SKM-1 (cell line): ENCODE data around the gene LPP.

Source experiments
- DNase-seq: peaks from one replicate; lab custom pipeline; 2025; ENCODE audit not compliant: unreplicated experiment; lab: John Stamatoyannopoulos, UW

The LPP gene

DNA sequence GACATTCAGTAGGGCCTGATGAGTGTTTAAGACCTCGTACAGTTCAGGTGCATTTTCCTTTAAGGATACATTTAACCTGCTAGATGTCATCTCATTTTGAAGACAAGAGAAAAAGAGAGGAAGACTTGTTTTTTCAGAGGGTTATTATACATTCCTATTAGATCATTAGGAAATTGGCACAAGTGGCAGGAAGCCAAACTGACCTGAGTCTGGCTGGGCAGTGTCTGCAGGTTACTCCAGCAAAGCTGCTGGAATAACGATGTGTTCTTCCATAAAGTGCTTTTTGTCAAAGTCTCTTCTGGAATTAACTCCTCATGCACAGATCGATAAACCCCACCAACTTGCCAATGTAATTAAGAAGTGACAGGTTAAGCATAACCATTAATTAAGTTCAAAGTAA is 621.5 kb downstream of the LPP start:
- DNase-seq: no peak

DNA sequence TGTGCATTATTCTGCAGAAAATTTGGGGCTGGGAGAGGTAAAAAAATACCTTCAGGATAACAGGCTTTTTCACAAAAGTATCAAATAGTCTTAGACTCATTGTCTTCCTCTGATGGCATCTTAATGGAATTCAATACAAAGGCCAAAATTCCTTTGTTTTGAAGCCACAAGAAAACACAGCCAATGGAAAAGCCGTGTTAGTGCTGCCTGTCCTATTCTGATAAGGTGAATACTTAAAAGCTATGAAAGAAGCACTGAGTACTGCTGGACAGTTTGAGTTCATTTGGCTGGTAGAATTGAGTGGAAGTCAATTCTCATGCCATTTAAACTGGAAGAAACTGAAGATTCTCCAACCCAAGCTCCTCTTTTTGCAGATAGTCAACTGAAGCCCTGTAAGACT is 622.5 kb downstream of the LPP start:
- no peak for DNase-seq

GRCh38 chr3:188778091-188778852 is 624.3 kb downstream of the LPP start:
- DNase-seq: no peak

DNA sequence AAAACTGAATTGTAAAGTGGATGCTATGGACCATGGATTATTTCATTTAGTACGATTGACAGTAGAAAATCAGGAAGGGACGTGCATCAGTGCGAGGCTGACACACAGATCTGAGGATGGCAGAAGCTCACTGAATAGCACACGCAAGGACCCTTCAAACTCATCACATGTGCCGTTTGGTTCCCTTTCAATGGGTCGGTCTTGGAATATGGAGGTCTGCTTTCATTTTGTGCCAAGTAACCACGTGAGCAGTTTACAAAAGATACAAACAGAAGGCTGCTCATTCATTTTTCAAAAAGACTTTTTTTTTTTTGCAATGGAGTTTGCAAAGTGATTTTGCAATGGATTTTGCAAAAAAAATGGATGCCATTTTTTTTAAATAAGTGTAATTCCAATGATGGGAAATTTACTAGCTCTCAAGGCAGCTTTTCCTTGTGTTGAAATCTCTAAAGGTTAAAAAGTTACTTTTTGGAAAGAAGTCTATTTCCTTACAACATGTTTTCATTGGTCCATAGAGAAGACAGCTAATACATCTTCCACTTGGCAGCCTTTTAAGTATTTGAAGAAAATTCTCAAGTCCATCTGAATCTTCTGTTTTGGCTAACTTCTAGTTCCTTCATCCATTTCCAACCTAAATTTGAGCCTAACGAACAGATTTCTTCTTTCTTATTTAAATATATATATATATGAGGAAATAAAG is 625.5 kb downstream of the LPP start:
- DNase-seq: no peak

DNA sequence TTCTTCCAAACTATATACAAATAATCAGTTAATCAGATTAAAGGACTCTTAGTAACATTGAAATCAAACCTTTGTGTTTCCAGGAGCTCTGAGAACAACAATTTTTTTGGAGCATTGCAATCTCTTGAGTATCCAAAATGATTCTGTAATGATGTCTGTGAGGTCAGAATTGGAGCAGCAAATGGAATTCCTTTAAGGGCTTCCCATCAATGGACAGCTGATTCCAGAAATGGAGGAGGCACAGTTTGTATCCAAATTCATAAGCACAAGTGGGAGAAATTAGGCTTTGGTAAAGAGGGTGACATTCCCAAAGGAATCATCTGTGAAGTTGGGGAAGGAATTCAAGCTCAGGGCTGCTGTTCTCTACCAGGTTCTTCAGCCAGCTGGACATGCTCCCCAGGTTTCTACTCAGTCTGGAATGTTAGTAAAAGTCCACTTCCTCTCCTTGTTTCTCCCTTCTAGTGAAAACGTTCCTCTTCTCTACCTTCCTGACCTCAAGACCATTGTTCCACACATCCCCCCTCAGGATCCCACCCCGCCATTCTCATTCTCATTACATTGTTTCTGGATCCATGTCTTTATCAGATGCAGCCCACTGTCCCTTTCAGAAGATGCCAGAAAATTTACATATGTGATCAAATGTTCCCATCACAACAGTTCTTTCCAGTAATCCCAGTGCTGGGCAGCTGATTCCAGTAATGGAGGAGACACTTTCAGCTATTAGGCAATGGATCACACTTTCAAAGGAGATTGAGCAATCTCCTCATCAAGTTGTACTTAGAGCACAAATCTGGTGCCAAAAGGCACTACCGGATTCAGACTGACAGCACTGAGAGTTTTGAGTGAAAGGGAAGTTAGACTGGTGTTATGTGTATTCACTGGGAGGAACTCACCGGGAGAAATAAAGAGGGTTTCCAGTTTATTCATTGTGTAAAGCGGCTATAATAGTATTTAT is 626.5 kb downstream of the LPP start:
- peak; percentile 25 for DNase-seq

- DNase-seq: no peak
Observed at GRCh38 chr3:188782613-188783124, 628.7 kb downstream of the LPP start.

DNA sequence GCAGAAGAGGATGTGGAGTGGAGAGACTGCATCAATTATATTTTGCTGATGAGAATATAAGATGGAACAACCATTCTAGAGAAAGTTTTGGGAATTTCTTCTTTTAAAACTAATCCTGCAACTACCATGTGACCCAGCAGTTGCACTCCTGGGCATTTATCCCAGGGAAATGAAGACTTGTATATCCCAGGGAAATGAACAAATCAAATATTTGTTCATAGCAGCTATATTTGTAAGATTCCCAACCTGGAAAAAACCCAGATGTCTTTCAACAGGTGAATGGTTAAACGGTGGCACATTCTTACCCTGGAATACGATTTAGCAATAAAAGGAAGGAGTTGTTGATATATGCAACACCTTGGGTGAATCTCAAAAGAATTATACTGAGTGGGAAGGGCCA is 632.5 kb downstream of the LPP start:
- no peak for DNase-seq

GRCh38 chr3:188788621-188789081 is 634.7 kb downstream of the LPP start:
- peak; percentile 65 for DNase-seq

GRCh38 chr3:188789251-188789650 is 635.3 kb downstream of the LPP start:
- no peak for DNase-seq

DNA sequence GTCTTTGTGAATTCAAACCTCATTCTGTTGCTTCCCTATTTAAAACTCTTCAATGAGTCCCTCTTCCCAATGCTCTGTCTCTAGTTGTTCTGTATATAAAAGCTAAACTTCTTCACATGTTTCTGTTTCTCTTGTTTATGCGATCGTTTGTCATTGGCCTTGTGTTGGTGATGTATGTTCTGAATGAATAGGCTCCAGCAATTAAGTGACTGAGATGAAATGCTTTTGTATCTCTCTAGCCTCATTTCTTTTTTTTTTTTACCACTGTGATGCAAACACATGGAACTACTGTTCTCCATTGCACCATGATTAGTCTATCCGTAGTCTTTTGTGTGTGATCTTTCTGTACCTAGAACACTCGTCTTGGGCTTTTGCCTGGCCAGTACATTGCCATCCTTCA is 637.4 kb downstream of the LPP start:
- DNase-seq: no peak

- no peak for DNase-seq
Observed at GRCh38 chr3:188792793-188793192, 638.8 kb downstream of the LPP start.

GRCh38 chr3:188796122-188796631 is 642.2 kb downstream of the LPP start:
- DNase-seq: peak; percentile 74

DNA sequence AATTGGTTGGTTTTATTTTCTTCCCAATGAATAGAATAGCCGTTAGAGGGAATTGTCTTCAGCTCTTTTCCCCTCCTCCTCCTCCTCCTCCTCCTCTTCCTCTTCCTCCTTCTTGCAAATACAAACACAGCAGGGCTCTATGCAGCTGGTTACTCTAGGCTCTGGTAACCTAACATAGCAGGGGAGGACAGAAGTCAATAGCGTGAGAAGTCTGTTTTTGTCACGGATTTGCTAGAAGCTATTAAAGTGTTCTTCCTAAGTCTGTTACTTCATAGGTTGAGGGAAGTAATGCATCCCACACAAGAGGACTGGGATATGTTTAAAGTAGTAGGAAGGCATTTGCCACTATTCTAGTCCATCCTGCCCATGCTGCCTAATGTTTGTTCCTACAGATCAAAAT is 643.1 kb downstream of the LPP start:
- no peak for DNase-seq

DNA sequence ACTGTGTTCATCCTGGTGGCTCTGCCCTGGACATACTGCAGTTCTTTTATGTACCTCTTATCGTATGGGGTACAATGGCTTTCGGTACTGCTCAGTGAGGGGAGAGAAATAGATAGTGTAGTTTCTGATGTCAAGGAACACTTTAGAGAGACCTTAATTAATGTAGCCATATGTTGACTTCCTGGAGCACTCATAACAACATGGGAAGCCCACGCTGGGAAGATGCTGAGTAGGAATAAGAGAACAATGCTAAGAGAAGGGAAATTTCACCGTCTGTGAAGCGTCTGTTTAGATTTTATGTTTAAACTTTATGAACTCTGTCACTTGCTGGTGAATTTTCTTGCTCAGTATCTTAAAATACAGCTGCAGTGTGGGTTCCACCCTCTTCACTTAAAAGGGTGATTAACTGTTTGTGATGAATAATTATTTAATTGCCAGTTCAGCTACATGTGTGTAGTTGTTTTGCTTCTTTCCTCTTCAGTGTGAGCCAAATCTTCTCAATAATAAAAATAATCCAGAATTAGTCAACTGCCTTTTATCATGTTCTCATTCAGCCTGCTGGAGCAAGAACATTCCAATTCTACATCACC is 644.7 kb downstream of the LPP start:
- DNase-seq: no peak

DNA sequence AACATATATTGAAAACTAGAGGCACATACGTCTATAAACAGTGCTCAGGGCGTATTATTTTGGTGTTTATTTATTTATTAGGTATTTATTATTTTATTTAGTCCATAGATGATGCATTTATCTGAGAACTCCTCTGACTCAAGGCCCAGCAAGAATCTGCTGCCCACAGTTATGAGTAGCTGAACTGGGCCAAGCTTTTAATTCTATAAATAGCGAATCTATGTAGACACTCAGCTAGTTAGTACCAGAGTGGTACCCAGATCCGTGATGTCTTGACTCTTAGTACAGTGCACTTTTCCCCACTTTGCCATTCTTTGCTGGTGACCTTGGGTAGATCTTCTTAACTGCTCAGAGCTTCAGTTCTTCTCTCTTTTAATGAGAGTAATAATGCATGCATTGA is 647.4 kb downstream of the LPP start:
- DNase-seq: no peak

- no peak for DNase-seq
Observed at GRCh38 chr3:188802645-188803044, 648.7 kb downstream of the LPP start.

DNA sequence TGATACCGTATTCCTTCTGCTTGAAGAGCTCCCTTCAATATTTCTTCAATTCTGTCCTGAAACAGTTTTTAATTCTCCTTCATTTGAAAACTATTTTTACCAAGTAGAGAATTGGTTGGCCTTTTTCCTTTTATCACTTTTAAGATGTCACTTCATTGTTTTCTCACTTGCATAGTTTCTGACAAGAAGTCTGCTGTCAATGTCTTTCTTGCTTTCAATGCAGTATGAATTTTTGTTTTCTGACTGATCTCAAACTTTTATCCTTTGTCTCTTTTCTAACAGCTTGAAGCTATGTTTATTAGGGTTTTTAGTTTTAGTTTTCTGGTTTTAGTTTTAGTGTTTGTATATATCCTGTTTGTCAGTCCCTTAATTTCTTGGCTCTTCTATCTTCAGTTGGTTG is 653.0 kb downstream of the LPP start:
- no peak for DNase-seq

DNA sequence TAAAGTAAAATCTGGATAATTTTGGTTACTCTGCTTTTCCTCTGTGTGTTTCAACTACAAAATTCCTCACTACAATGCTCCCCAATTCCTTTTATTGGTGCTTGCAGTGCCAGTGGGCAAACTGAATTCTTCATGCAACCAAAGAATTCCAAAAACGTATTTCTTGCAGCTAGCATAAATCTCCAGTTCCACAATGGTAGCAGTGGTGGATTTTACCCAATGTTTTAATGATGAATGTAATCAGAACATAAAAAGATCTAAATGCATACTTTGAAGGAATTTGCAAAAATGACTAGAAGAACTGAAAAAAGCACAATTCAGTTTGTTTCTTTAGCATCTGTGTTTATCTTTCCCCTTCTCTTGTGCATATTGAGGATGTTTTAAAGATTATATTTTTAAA is 658.2 kb downstream of the LPP start:
- DNase-seq: no peak

GRCh38 chr3:188814581-188814980 is 660.6 kb downstream of the LPP start:
- no peak for DNase-seq

GRCh38 chr3:188817103-188817934 is 663.4 kb downstream of the LPP start:
- no peak for DNase-seq
